Coronary artery (tissue), 2 donors: ENCODE measurements around the gene MAP3K8.

Experiments used
- DNase-seq: peaks from one replicate; pipeline ENCODE4 v3.0.0-alpha.2; 2017; ENCODE audit warnings: low spot score
- H3K27ac ChIP-seq, 2 donors: fragments of 200-600 bp; sonication (generic); one replicate each; pipeline ENCODE4 v1.5.1; 2016 to 2019
- H3K4me3 ChIP-seq: fragments of 200-600 bp; sonication (generic); 2 replicates; pipeline ENCODE4 v1.5.1; 2016; ENCODE audit warnings: mild to moderate bottlenecking, moderate library complexity
- CTCF ChIP-seq: fragments of 200-600 bp; sonication (generic); IDR thresholded peaks from one replicate; pipeline ENCODE4 v1.5.1; 2019; ENCODE audit warnings: antibody characterized with exemption

The MAP3K8 gene

DNA sequence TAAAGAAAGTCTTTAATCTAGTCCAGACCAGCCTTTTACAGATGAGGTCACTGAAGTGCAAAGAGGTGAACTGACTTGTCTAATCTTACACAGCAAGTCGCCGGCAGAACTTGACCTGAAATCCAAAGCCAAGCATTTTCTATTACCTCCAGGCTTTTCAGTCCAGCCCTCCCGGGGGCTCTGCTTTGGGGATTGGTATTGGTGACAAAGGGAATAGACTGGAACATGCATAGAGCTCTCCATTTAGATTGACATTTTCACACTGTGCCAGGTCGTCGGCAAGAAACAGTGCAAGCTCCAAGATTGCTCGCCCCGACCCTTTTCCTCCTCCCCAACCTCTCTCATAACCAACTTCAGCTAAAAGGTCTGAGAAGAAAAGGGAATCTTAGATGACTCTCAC, 42.7 kb upstream of the MAP3K8 start:
- no peak for DNase-seq
- Histone ChIP-seq H3K4me3 (no peak overlapping the region), H3K27ac (no peak overlapping the region)
- no peak for TF ChIP-seq CTCF

DNA sequence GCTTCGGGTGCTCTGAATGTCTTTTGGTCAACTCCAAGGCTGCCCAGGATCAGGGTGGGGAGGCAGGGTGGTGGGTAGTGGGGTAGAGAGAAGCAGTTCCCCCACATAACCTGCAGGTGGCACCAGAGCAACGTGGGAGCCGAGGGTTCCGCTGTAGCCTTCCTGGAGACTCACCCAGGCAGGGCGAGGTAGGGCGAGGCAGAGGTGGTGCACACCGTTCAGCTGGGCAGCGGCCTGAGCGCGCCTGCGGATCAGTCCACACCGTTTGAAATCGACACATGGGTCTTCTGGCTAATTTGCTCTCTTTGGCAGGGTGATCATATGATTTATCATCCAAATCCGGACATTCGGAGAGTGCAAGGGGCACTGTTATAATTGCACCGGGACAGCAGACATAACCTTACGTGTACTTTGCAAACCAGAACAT, 41.4 kb upstream of the MAP3K8 start:
- Histone ChIP-seq H3K4me3 (peak overlapping the region; percentile 63), H3K27ac (no peak overlapping the region)
- no peak for DNase-seq
- TF ChIP-seq CTCF, result peak; percentile 93

- no peak for TF ChIP-seq CTCF
- no peak for DNase-seq
- H3K4me3 ChIP-seq, result no peak overlapping the region
- H3K27ac ChIP-seq, result no peak overlapping the region
These were observed 37.7 kb upstream of the MAP3K8 start for GRCh38 chr10:30396293-30396692.

DNA sequence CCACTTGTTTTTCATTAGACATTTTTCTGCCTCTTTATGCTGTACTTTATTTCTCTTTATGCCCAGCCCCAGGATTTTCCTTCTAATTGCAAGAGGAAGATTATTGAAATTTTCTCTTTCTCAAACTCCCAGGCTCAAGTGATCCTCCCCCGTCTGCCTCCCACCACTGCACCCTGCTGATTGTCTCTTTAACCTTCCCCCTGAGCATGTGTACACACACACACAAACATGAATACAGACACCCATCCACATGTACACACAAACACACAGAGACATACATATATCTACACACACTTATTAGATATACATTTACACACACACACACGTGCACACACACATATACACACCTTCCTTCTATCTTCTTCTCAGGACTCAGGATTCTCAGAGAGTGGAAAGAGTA, 37.3 kb upstream of the MAP3K8 start:
- TF ChIP-seq CTCF, result no peak
- DNase-seq, result no peak
- Histone ChIP-seq H3K4me3 (no peak overlapping the region), H3K27ac (no peak overlapping the region)

DNA sequence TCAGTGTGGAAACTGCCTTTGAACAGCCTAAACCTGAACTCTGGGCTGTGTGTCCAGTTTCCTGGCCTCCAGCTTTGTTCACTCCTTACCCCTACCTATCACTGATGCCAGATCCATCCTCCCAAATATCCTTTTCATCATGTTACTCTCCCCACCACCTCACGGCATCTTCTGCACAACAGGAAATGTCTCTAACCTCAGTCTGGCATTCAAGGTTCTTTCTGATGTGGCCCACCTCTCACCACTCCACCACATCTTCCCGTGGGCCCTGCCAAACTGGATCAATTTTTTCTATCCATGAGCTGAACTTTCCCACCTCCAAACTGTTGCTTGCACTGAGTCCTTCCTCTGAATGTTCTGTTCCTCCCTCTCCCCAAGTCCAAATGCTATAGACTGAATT, 35.8 kb upstream of the MAP3K8 start:
- TF ChIP-seq CTCF, result no peak
- Histone ChIP-seq H3K27ac (no peak overlapping the region), H3K4me3 (no peak overlapping the region)
- no peak for DNase-seq

DNA sequence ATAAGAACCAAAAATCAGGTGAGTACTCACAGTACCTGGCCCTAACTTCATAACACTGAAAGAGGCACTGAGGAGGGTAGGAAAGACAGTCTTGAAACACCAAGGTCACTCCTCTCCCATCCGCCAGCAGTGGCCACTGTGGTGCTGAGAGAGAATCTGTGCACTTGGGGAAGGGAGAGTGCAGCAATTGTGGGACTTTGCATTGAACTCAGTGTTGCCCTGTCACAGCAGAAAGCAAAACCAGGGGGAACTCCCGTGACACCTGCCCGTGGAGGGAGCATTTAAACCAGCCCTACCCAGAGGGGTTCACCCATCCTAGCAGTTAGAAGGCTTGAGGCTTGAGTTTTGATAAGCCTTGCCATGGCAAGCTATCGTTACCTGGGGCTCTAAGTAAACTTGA, 35.2 kb upstream of the MAP3K8 start:
- no peak for TF ChIP-seq CTCF

DNA sequence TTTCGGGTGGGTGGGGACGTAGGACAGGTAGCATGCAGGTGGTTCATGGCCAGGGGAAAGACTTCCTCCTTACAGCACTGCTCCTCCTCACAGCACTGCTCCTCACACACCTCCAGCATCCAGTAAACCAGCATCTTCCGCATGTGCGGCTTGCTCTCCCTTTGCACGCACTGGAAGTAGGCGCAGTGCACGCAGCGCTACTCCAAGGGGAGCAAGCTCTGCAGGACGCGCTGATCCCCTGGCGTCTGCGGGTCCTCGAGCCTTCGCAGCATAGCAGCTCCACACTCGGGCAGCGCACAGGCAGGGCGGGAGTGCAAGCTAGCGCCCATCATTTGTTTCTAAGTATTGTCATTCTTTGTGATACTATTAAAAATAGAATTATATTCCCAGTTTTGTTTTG, 30.5 kb upstream of the MAP3K8 start:
- no peak for TF ChIP-seq CTCF
- H3K4me3 ChIP-seq, result no peak overlapping the region
- no peak for DNase-seq
- no peak overlapping the region for H3K27ac ChIP-seq

More for the DNA sequence above, 35.2 kb upstream of the MAP3K8 start:
- no peak overlapping the region for H3K27ac ChIP-seq
- DNase-seq, result no peak
- H3K4me3 ChIP-seq, result no peak overlapping the region
